Measurements from ENCODE around the gene GINS3.

GRCh38 chr16:58371841-58372240 is 20.4 kb upstream of the GINS3 start:
- TF ChIP-seq CTCF (IDR thresholded peaks at IDR 0.05 in 4 of 5, conservative IDR thresholded peaks at IDR 0.05 in 1 of 5) (no peak), POLR2A (IDR thresholded peaks at IDR 0.05) (no peak)

Measured in gastrocnemius medialis (tissue), 4 donors.